GM12874 (cell line): ENCODE results near the gene STOML3.

Experiments
- CTCF ChIP-seq: IDR thresholded peaks from 2 replicates; pipeline ENCODE4 v1.5.1; 2011; ENCODE audit warnings: low read depth, mild to moderate bottlenecking, control low read depth, low read length, moderate library complexity; ENCODE audit not compliant: insufficient read depth

The STOML3 gene

GRCh38 chr13:38981096-38981495, 9.5 kb downstream of the STOML3 start:
- TF ChIP-seq CTCF: no peak

- no peak for TF ChIP-seq CTCF
Observed at GRCh38 chr13:38980750-38981078, 9.9 kb downstream of the STOML3 start.

- no peak for TF ChIP-seq CTCF
Observed at GRCh38 chr13:38979891-38980749, 10.5 kb downstream of the STOML3 start.

- TF ChIP-seq CTCF: no peak
Observed at GRCh38 chr13:38970380-38971051, 20.1 kb downstream of the STOML3 start.

GRCh38 chr13:38969187-38969586, 21.4 kb downstream of the STOML3 start:
- no peak for TF ChIP-seq CTCF

- no peak for TF ChIP-seq CTCF
Observed at GRCh38 chr13:38967446-38967845, 23.2 kb downstream of the STOML3 start.

- no peak for TF ChIP-seq CTCF
Observed at GRCh38 chr13:38965281-38965680, 25.4 kb downstream of the STOML3 start.
